Astrocyte (in vitro differentiated cells and primary cell): ENCODE measurements around the gene UBE3C.

Experiments
- CTCF ChIP-seq: IDR thresholded peaks from 2 replicates; pipeline ENCODE4 v1.5.1; 2011; ENCODE audit warnings: low read depth, mild to moderate bottlenecking, inconsistent platforms, low read length, moderate library complexity; ENCODE audit not compliant: insufficient read depth
- EZH2 ChIP-seq: IDR thresholded peaks from 2 replicates; pipeline ENCODE4 v1.6.1; 2012; ENCODE audit warnings: mild to moderate bottlenecking, low read length, inconsistent platforms; ENCODE audit not compliant: insufficient read depth

GRCh38 chr7:157255201-157255606, 116.5 kb downstream of the UBE3C start:
- TF ChIP-seq CTCF (no peak), EZH2 (no peak)
